ENCODE measurements around the gene POLR2F.

GRCh38 chr22:37999236-37999635, 45.7 kb downstream of the POLR2F start:
- TF ChIP-seq PBX3 (IDR thresholded peaks at IDR 0.05) (no peak), YY1 (IDR thresholded peaks at IDR 0.05; ENCODE audit: low read depth) (no peak), SMC3 (IDR thresholded peaks at IDR 0.05; ENCODE audit: low read depth, low read length) (no peak), CTCF (IDR thresholded peaks at IDR 0.05) (no peak), TAF1 (IDR thresholded peaks at IDR 0.05; ENCODE audit: borderline replicate concordance, low read depth, low read length) (no peak), RXRA (IDR thresholded peaks at IDR 0.05; ENCODE audit: borderline replicate concordance, low read depth) (no peak), NRF1 (IDR thresholded peaks at IDR 0.05; ENCODE audit: low read depth, low read length) (no peak), USF2 (IDR thresholded peaks at IDR 0.05; ENCODE audit: borderline replicate concordance, low read depth, low read length) (no peak), EZH2phosphoT487 (IDR thresholded peaks at IDR 0.05; ENCODE audit: borderline replicate concordance, low read depth) (no peak), ELF1 (IDR thresholded peaks at IDR 0.05) (no peak), JUND (IDR thresholded peaks at IDR 0.05) (no peak)
